PC-3 (cell line): ENCODE measurements around the gene DPH6. TPM values are rescaled to one million over a fixed set of nuclear protein-coding genes. Genes with fewer than 3 reads are reported as not detected.

ENCODE experiments used
- ATAC-seq: fragments of 200-7000 bp; cut with Tn5 transposase; 2 replicates; pipeline ENCODE4 v1.9.1; 2020; ENCODE audit warnings: mild to moderate bottlenecking, moderate library complexity
- BruUV-seq: library from RNA; stranded (reverse); fragments of 400-500 nt; replicated peaks from 2 replicates; lab custom pipeline; 2021; lab: Mats Ljungman, UMichigan
- CTCF ChIA-PET: fragments of 300-600 bp; sonication (Branson Sonifier 250); formaldehyde crosslinking; loops from one replicate; lab custom pipeline; 2022; ENCODE audit warnings: antibody characterized with exemption; lab: Charles Lee
- POLR2A ChIA-PET: fragments of 300-600 bp; sonication (Branson Sonifier 250); formaldehyde crosslinking; loops from one replicate; lab custom pipeline; 2022; ENCODE audit warnings: antibody characterized with exemption; ENCODE audit not compliant: unreplicated experiment; lab: Charles Lee
- DNase-seq: peaks from one replicate; pipeline ENCODE4 v3.0.0-alpha.2; 2015
- H2AFZ ChIP-seq: fragments of 300-600 bp; sonication (generic); 2 replicates; pipeline ENCODE4 v1.6.0; 2016; ENCODE audit warnings: antibody characterized with exemption, low read length
- H3F3A ChIP-seq: fragments of 300-600 bp; sonication (generic); one replicate; pipeline ENCODE4 v1.6.0; 2017; ENCODE audit warnings: antibody characterized with exemption, low read length, control low read depth, mild to moderate bottlenecking; ENCODE audit not compliant: unreplicated experiment
- H3K27ac ChIP-seq: fragments of 300-600 bp; sonication (generic); 2 replicates; pipeline ENCODE4 v1.5.1; 2016; ENCODE audit warnings: mild to moderate bottlenecking, low read length
- H3K27me3 ChIP-seq: fragments of 300-600 bp; sonication (generic); 2 replicates; pipeline ENCODE4 v1.6.1; 2016; ENCODE audit warnings: low read length, mixed read lengths
- H3K36me3 ChIP-seq: fragments of 300-600 bp; sonication (generic); 2 replicates; pipeline ENCODE4 v1.6.1; 2016; ENCODE audit warnings: low read depth, mixed run types, low read length, mixed read lengths
- H3K4me1 ChIP-seq: fragments of 300-600 bp; sonication (generic); 2 replicates; pipeline ENCODE4 v1.5.1; 2016; ENCODE audit warnings: low read length; ENCODE audit not compliant: insufficient read depth
- H3K4me2 ChIP-seq: fragments of 300-600 bp; sonication (generic); 2 replicates; pipeline ENCODE4 v1.6.0; 2016; ENCODE audit warnings: low read length
- H3K4me3 ChIP-seq: fragments of 300-600 bp; sonication (generic); 2 replicates; pipeline ENCODE4 v1.5.1; 2016; ENCODE audit warnings: mild to moderate bottlenecking, low read length, mixed read lengths
- H3K79me2 ChIP-seq: fragments of 300-600 bp; sonication (generic); 2 replicates; pipeline ENCODE4 v1.6.1; 2017; ENCODE audit warnings: low read length, mixed read lengths
- H3K9ac ChIP-seq: fragments of 300-600 bp; sonication (generic); 2 replicates; pipeline ENCODE4 v1.6.0; 2016; ENCODE audit warnings: mild to moderate bottlenecking, low read length
- H3K9me2 ChIP-seq: fragments of 300-600 bp; sonication (generic); replicated peaks from 2 replicates; pipeline ENCODE4 v1.6.1; 2016; ENCODE audit warnings: mixed run types, low read length, mixed read lengths
- H3K9me3 ChIP-seq: fragments of 300-600 bp; sonication (generic); 2 replicates; pipeline ENCODE4 v1.6.1; 2016; ENCODE audit warnings: low read length, mixed read lengths
- H4K20me1 ChIP-seq: fragments of 300-600 bp; sonication (generic); 2 replicates; pipeline ENCODE4 v1.6.1; 2016; ENCODE audit warnings: low read length, mixed read lengths
- EZH2 ChIP-seq: fragments of 300-600 bp; sonication (generic); IDR thresholded peaks from one replicate; pipeline ENCODE4 v1.6.1; 2017; ENCODE audit warnings: antibody characterized with exemption, mild to moderate bottlenecking, low read length; ENCODE audit not compliant: unreplicated experiment
- EZH2phosphoT487 ChIP-seq: fragments of 300-600 bp; sonication (generic); IDR thresholded peaks from 2 replicates; pipeline ENCODE4 v1.6.1; 2018; ENCODE audit warnings: mild to moderate bottlenecking, antibody characterized with exemption, low read length, borderline replicate concordance
- intact Hi-C: fragments of 100-400 bp; cut with micrococcal nuclease; formaldehyde crosslinking; loops from 2 replicates; pipeline ENCODE4 v1.9.0; 2023
- total RNA-seq: library from RNA; depleted of rRNA; stranded (reverse); fragments of >200 nt; gene quantifications from 2 replicates; pipeline ENCODE4 v1.2.3, GENCODE V29; 2014
- TF ChIP-seq, protein P1 (sequence below): fragments of 300-600 bp; sonication (generic); conservative IDR thresholded peaks from 2 replicates; pipeline ENCODE4 v1.5.1; 2017; ENCODE audit warnings: antibody characterized with exemption, low read depth, mild to moderate bottlenecking, low read length

Gene DPH6
- total RNA-seq, 1 experiment from 2014 or later: 6.9 TPM

DNA sequence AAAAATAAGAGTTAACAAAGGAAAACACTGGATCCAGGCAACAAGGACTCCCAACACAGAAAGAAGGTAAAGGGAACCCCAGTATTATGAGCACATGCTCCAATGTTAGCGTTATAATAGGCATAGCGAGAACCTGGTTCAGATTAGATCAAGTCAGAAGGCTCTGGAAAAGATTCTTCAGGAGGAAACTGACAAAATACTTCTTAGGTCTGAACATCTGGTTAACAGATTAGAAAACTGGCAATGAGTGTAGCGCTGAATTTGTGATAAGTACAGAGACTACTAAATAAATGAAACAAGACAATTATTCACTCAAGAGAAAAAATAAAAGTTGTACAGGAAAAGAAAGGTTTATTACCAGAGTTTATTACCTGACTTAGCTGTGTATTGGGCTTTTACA is 146.1 kb downstream of the DPH6 start:
- POLR2A ChIA-PET: no interaction called here
- TF ChIP-seq, protein P1, sequence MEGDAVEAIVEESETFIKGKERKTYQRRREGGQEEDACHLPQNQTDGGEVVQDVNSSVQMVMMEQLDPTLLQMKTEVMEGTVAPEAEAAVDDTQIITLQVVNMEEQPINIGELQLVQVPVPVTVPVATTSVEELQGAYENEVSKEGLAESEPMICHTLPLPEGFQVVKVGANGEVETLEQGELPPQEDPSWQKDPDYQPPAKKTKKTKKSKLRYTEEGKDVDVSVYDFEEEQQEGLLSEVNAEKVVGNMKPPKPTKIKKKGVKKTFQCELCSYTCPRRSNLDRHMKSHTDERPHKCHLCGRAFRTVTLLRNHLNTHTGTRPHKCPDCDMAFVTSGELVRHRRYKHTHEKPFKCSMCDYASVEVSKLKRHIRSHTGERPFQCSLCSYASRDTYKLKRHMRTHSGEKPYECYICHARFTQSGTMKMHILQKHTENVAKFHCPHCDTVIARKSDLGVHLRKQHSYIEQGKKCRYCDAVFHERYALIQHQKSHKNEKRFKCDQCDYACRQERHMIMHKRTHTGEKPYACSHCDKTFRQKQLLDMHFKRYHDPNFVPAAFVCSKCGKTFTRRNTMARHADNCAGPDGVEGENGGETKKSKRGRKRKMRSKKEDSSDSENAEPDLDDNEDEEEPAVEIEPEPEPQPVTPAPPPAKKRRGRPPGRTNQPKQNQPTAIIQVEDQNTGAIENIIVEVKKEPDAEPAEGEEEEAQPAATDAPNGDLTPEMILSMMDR: no peak
- TF ChIP-seq EZH2phosphoT487: no peak
- no peak for TF ChIP-seq EZH2
- ATAC-seq: no peak

DNA sequence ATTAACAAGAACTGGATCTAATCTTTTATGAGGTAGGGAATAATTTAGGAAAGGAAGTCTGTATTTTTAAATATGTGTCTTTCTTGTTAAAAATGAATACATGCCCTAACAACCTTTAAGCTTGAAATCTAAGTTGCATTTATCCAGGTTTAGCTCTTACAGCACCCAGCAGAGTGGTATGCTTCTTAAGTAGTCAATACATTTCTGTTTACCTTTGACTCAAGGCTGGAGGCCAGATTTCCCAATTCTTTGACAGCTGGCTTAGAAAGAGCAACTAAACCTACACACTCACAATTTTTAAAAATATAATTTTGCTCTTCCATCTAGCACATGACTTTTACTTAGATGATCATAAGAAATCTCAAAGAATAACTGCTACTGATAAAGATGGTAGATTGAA is 148.9 kb downstream of the DPH6 start:
- Histone ChIP-seq H3K9me2 (no peaks in the 10 kb centered on the region), H3K36me3 (no peaks in the 10 kb centered on the region), H3K9ac (no peak overlapping the region), H3K4me1 (no peaks in the 10 kb centered on the region), H3K27ac (no peak overlapping the region), H4K20me1 (no peaks in the 10 kb centered on the region), H2AFZ (no peak overlapping the region), H3K79me2 (no peaks in the 10 kb centered on the region), H3K9me3 (no peaks in the 10 kb centered on the region), H3F3A (no peaks in the 10 kb centered on the region), H3K4me2 (no peak overlapping the region), H3K27me3 (no peaks in the 10 kb centered on the region), H3K4me3 (no peak overlapping the region)
- no TSS peak for BruUV-seq
- TF ChIP-seq EZH2phosphoT487 (no peak), EZH2 (no peak)
- TF ChIP-seq, protein P1: no peak
- ChIA-PET POLR2A (no interaction called here), CTCF (no interaction called here)
- DNase-seq (no peak), ATAC-seq (no peak)
- intact Hi-C loops: no loop called here

More for the DNA sequence above, 146.1 kb downstream of the DPH6 start:
- no peaks in the 10 kb centered on the region for H4K20me1 ChIP-seq
- no peak overlapping the region for H3K4me2 ChIP-seq
- H3K27me3 ChIP-seq: no peaks in the 10 kb centered on the region
- BruUV-seq: no TSS peak
- H3K27ac ChIP-seq: no peak overlapping the region
- H3K9ac ChIP-seq: no peak overlapping the region
- no peaks in the 10 kb centered on the region for H3K4me1 ChIP-seq
- CTCF ChIA-PET: no interaction called here
- no peaks in the 10 kb centered on the region for H3F3A ChIP-seq
- no peaks in the 10 kb centered on the region for H3K79me2 ChIP-seq
- no peaks in the 10 kb centered on the region for H3K9me3 ChIP-seq
- no peak for DNase-seq
- intact Hi-C loops: no loop called here
- no peak overlapping the region for H3K4me3 ChIP-seq
- no peaks in the 10 kb centered on the region for H3K9me2 ChIP-seq
- H3K36me3 ChIP-seq: no peaks in the 10 kb centered on the region
- H2AFZ ChIP-seq: no peak overlapping the region

DNA sequence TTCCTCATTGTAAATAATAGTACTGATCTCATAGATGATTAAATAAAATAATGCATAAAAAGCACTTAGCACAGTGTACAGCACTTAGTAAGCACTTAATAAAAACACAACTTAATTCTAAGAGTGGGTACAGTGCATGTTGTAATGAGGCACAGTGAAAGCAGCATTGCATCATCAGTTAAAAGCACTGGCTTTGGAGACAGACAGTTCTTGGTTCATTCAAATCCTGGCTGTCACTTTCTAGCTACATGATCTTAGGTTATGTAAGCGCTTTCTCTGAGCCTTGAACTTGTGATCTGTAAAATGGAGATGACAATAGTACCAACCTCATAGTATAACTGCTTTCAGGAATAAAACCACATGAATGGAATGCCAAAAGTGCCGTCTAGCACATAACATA is 151.5 kb downstream of the DPH6 start:
- TF ChIP-seq, protein P1: no peak
- TF ChIP-seq EZH2: no peak
- TF ChIP-seq EZH2phosphoT487: no peak
- Histone ChIP-seq H3K79me2 (no peaks in the 10 kb centered on the region), H3K9me3 (no peaks in the 10 kb centered on the region), H4K20me1 (no peaks in the 10 kb centered on the region), H3K4me1 (no peaks in the 10 kb centered on the region), H3K4me2 (no peak overlapping the region), H3K27ac (no peak overlapping the region), H3K27me3 (no peaks in the 10 kb centered on the region), H3K9ac (no peak overlapping the region), H3K9me2 (no peaks in the 10 kb centered on the region), H2AFZ (no peak overlapping the region), H3F3A (no peaks in the 10 kb centered on the region), H3K36me3 (no peaks in the 10 kb centered on the region), H3K4me3 (no peak overlapping the region)
- intact Hi-C loops: no loop called here
- DNase-seq: no peak
- POLR2A ChIA-PET: no interaction called here
- BruUV-seq: no TSS peak
- no peak for ATAC-seq
- CTCF ChIA-PET: no interaction called here
